ENCODE measurements around the gene OTOR.
A peak's percentile ranks its signal among the peaks of the same experiment; 100 is the strongest.

Gene OTOR

GRCh38 chr20:16748308-16748900 lies at the start of gene OTOR:
TSS of gene OTOR (plus strand) at chr20:16748358. CDS start at chr20:16748402, 44 bp downstream.
- H3K4me3 Mint-ChIP-seq = no peak within 1 kb of the TSS
- ATAC-seq (ENCODE audit: low read depth) = no peak
- DNase-seq (ENCODE audit: low spot score in 2 of 2) = no peak
- H3K27ac Mint-ChIP-seq = no peak within 1 kb of the TSS
- H3K9me3 Mint-ChIP-seq = no peaks in the 10 kb centered on the region
- no peaks in the 10 kb centered on the region for H3K36me3 Mint-ChIP-seq
- no peaks in the 10 kb centered on the region for H3K4me1 Mint-ChIP-seq
- peaks cover 8% of the 10 kb centered on the region for H3K27me3 Mint-ChIP-seq

- Mint-ChIP-seq H3K9me3 (no peaks in the 10 kb centered on the region), H3K27me3 (peaks cover 18% of the 10 kb centered on the region), H3K4me1 (no peaks in the 10 kb centered on the region), H3K27ac (no peak overlapping the region), H3K4me3 (no peak overlapping the region), H3K36me3 (no peaks in the 10 kb centered on the region)
- no peak for ATAC-seq (ENCODE audit: low read depth)
- DNase-seq (ENCODE audit: low spot score in 2 of 2) = no peak
Measured at GRCh38 chr20:16699293-16699692, 48.9 kb upstream of the OTOR start.

GRCh38 chr20:16701296-16701695 lies 46.9 kb upstream of the OTOR start:
- peaks cover 21% of the 10 kb centered on the region for H3K27me3 Mint-ChIP-seq
- no peak overlapping the region for H3K27ac Mint-ChIP-seq
- no peak overlapping the region for H3K4me3 Mint-ChIP-seq
- no peaks in the 10 kb centered on the region for H3K4me1 Mint-ChIP-seq
- peaks cover 6% of the 10 kb centered on the region for H3K9me3 Mint-ChIP-seq
- ATAC-seq (ENCODE audit: low read depth) (no peak), DNase-seq (ENCODE audit: low spot score in 2 of 2) (no peak)
- peaks cover 6% of the 10 kb centered on the region for H3K36me3 Mint-ChIP-seq

DNA sequence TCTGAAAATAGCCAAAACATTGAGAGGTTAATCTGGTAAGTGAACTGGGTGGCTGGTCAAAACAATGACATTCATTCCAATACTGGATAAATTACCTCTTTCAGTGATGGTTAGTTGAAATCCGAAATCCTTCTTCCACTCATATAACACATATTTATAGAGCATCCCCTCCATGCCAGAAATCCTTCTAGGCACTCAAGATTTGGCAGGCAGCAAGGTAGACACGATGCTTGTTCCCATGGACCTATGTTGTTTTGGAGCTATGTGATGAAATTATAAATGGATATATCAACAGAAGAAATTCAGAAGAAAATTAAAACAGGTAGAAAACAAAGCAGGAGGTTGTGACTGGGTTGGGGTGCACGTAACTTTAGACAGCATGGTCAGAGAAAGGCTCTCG lies 44.6 kb upstream of the OTOR start:
- ATAC-seq (ENCODE audit: low read depth) (no peak), DNase-seq (ENCODE audit: low spot score in 2 of 2) (no peak)
- peaks cover 7% of the 10 kb centered on the region for H3K9me3 Mint-ChIP-seq
- no peak overlapping the region for H3K27ac Mint-ChIP-seq
- H3K4me3 Mint-ChIP-seq = no peak overlapping the region
- peaks cover 8% of the 10 kb centered on the region for H3K36me3 Mint-ChIP-seq
- peaks cover 2% of the 10 kb centered on the region for H3K4me1 Mint-ChIP-seq
- H3K27me3 Mint-ChIP-seq = peaks cover 23% of the 10 kb centered on the region

DNA sequence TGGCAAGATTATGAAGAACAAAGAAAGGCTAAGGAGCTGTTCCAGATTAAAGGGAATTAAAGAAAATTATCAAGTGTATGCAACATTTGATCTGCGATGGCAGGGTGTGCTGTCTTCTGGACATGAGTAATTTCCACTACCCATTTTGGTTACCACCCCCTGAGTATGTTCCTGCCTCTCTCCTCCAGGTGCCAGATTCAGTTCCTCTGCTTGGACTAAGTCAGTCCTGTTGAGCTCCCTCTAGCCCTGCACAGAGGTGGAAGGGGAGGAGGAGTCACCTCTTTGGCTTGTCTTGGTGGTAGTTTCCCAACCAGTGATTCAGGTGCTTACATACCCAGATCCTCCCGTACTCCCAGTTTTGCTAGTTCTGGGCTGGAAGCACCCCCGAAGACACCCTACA lies 40.5 kb upstream of the OTOR start:
- Mint-ChIP-seq H3K36me3 (peaks cover 8% of the 10 kb centered on the region), H3K27me3 (peaks cover 17% of the 10 kb centered on the region), H3K4me1 (peaks cover 14% of the 10 kb centered on the region), H3K4me3 (no peak overlapping the region), H3K9me3 (peaks cover 7% of the 10 kb centered on the region), H3K27ac (no peak overlapping the region)
- DNase-seq (ENCODE audit: low spot score in 2 of 2) (no peak), ATAC-seq (ENCODE audit: low read depth) (peak; percentile 35)

- no peak overlapping the region for H3K27ac Mint-ChIP-seq
- H3K9me3 Mint-ChIP-seq = peaks cover 7% of the 10 kb centered on the region
- ATAC-seq (ENCODE audit: low read depth) (no peak), DNase-seq (ENCODE audit: low spot score in 2 of 2) (no peak)
- H3K4me1 Mint-ChIP-seq = peaks cover 14% of the 10 kb centered on the region
- no peak overlapping the region for H3K4me3 Mint-ChIP-seq
- peaks cover 8% of the 10 kb centered on the region for H3K36me3 Mint-ChIP-seq
- H3K27me3 Mint-ChIP-seq = peaks cover 14% of the 10 kb centered on the region
Measured at GRCh38 chr20:16708602-16709001, 39.6 kb upstream of the OTOR start.

GRCh38 chr20:16709017-16709416 lies 39.1 kb upstream of the OTOR start:
- H3K9me3 Mint-ChIP-seq = peaks cover 7% of the 10 kb centered on the region
- H3K36me3 Mint-ChIP-seq = peaks cover 8% of the 10 kb centered on the region
- ATAC-seq (ENCODE audit: low read depth) = no peak
- no peak overlapping the region for H3K27ac Mint-ChIP-seq
- peaks cover 14% of the 10 kb centered on the region for H3K27me3 Mint-ChIP-seq
- no peak overlapping the region for H3K4me3 Mint-ChIP-seq
- no peak for DNase-seq (ENCODE audit: low spot score in 2 of 2)
- H3K4me1 Mint-ChIP-seq = peaks cover 14% of the 10 kb centered on the region

DNA sequence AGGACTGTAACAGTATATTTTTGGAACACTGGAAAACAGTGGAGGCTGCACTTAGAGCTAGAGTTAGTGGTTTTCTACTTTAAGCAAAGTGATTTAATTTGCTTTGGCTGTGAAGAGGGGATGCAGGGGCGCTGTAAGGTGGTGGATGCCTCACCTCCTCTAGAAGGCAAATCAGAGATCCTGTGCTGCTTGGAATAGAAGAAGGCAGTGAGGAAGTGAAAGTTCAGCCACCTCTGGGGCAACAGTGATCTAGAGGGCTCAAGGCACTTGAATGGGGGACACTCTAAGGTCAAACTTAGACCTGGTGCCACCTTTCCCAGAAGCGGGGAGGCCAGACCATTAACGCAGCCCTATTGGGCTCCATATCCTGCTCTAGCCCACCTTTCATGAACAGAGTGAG lies 37.4 kb upstream of the OTOR start:
- ATAC-seq (ENCODE audit: low read depth) (peak; percentile 59), DNase-seq (ENCODE audit: low spot score in 2 of 2) (no peak)
- H3K9me3 Mint-ChIP-seq = peaks cover 1% of the 10 kb centered on the region
- H3K27ac Mint-ChIP-seq = no peak overlapping the region
- H3K4me1 Mint-ChIP-seq = peaks cover 14% of the 10 kb centered on the region
- H3K4me3 Mint-ChIP-seq = no peak overlapping the region
- peaks cover 2% of the 10 kb centered on the region for H3K36me3 Mint-ChIP-seq
- peaks cover 9% of the 10 kb centered on the region for H3K27me3 Mint-ChIP-seq

GRCh38 chr20:16711661-16712258 lies 36.4 kb upstream of the OTOR start:
- peaks cover 1% of the 10 kb centered on the region for H3K9me3 Mint-ChIP-seq
- H3K36me3 Mint-ChIP-seq = peaks cover 2% of the 10 kb centered on the region
- peaks cover 9% of the 10 kb centered on the region for H3K27me3 Mint-ChIP-seq
- DNase-seq (ENCODE audit: low spot score in 2 of 2) (no peak), ATAC-seq (ENCODE audit: low read depth) (no peak)
- H3K4me3 Mint-ChIP-seq = no peak overlapping the region
- peaks cover 14% of the 10 kb centered on the region for H3K4me1 Mint-ChIP-seq
- no peak overlapping the region for H3K27ac Mint-ChIP-seq

DNA sequence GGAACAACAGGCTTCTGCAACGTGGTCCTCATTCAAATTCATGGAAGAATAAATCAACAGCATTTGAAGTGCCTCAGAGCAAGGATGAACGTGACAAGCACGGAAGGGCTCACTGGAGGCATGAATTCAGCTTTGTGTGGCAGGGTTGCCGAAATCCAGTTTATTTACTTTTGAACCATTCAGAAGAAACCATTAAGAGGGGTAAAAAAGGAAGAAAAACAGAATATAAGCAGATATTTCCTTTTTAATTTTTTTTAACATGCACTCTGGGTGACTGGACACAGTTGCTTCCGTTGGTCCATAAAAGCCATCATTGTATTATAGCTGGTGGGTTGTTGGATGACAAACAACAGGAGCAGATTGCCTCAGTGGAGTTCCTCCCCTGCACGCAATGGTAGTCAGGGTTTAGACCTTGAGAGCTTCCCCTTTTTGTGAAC lies 35.6 kb upstream of the OTOR start:
- ATAC-seq (ENCODE audit: low read depth) (no peak), DNase-seq (ENCODE audit: low spot score in 2 of 2) (no peak)
- H3K27me3 Mint-ChIP-seq = peaks cover 6% of the 10 kb centered on the region
- H3K4me3 Mint-ChIP-seq = no peak overlapping the region
- H3K27ac Mint-ChIP-seq = no peak overlapping the region
- H3K4me1 Mint-ChIP-seq = peaks cover 14% of the 10 kb centered on the region
- no peaks in the 10 kb centered on the region for H3K36me3 Mint-ChIP-seq
- peaks cover 1% of the 10 kb centered on the region for H3K9me3 Mint-ChIP-seq

DNA sequence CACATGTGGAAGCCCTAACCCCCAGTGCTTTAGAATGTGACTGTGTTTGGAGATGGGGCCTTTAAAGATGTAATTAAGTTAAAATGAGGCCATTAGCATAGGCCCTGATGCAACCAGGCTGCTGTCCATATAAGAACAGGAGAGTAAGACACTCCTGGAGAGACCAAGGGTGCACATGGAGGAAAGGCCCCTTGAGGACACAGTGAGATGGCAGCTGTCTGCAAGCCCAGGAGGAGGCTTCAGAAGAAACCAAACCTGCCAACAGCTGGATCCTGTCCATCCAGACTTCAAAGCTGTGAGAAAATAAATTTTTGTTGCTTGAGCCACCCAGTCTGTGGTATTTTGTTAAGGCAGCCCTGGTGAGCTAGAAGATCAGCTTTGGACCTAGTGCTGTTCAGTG lies 35.1 kb upstream of the OTOR start:
- Mint-ChIP-seq H3K27me3 (peaks cover 3% of the 10 kb centered on the region), H3K4me3 (no peak overlapping the region), H3K27ac (no peak overlapping the region), H3K9me3 (no peaks in the 10 kb centered on the region), H3K4me1 (peaks cover 12% of the 10 kb centered on the region), H3K36me3 (no peaks in the 10 kb centered on the region)
- ATAC-seq (ENCODE audit: low read depth) (no peak), DNase-seq (ENCODE audit: low spot score in 2 of 2) (no peak)

GRCh38 chr20:16714242-16714641 lies 33.9 kb upstream of the OTOR start:
- Mint-ChIP-seq H3K9me3 (no peaks in the 10 kb centered on the region), H3K4me1 (peaks cover 10% of the 10 kb centered on the region), H3K27ac (no peak overlapping the region), H3K4me3 (no peak overlapping the region), H3K27me3 (peaks cover 4% of the 10 kb centered on the region), H3K36me3 (no peaks in the 10 kb centered on the region)
- no peak for DNase-seq (ENCODE audit: low spot score in 2 of 2)
- no peak for ATAC-seq (ENCODE audit: low read depth)

DNA sequence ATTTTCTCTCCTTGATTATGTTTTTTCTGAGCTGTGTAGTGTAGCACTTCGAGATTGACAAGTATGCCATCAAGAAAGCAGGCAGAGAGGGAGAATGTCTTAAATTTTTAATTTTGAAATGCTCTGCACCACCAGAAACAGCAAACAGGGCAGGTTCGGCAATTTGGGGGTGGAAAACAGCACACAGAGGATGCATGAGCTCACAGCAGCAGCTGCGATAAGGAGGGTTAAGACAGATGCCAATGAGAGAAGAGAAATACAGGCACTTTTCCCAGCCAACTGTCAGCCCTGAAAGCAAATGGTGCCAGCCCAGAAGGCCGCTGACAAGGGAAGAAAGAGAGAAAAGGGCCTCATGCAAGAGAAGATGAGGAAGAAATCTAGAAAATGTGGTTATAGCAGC lies 33.4 kb upstream of the OTOR start:
- H3K36me3 Mint-ChIP-seq = no peaks in the 10 kb centered on the region
- peaks cover 8% of the 10 kb centered on the region for H3K4me1 Mint-ChIP-seq
- peaks cover 4% of the 10 kb centered on the region for H3K27me3 Mint-ChIP-seq
- ATAC-seq (ENCODE audit: low read depth) (no peak), DNase-seq (ENCODE audit: low spot score in 2 of 2) (no peak)
- H3K9me3 Mint-ChIP-seq = no peaks in the 10 kb centered on the region
- no peak overlapping the region for H3K4me3 Mint-ChIP-seq
- H3K27ac Mint-ChIP-seq = no peak overlapping the region

DNA sequence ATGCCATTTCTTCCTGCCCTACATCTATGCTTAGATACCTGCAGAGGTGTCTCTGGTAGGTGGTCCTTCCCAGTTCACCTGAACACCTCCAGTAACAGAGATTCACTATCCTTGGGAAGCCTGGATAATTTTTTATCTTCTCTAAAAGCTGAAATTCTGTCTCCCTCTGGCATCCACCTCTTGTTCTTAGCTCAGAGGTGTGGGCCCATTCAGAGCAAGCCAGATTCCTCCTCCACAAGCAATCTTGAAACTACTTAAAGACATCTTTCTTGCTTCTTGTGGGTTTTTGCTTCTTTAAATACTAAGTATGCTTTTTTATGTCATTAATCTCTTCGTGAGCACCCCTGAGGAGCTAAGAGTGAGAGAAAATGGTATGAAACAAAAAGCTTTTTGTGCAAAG lies 28.7 kb upstream of the OTOR start:
- Mint-ChIP-seq H3K27ac (no peak overlapping the region), H3K9me3 (no peaks in the 10 kb centered on the region), H3K36me3 (no peaks in the 10 kb centered on the region), H3K4me1 (no peaks in the 10 kb centered on the region), H3K4me3 (no peak overlapping the region), H3K27me3 (peaks cover 20% of the 10 kb centered on the region)
- no peak for ATAC-seq (ENCODE audit: low read depth)
- no peak for DNase-seq (ENCODE audit: low spot score in 2 of 2)

DNA sequence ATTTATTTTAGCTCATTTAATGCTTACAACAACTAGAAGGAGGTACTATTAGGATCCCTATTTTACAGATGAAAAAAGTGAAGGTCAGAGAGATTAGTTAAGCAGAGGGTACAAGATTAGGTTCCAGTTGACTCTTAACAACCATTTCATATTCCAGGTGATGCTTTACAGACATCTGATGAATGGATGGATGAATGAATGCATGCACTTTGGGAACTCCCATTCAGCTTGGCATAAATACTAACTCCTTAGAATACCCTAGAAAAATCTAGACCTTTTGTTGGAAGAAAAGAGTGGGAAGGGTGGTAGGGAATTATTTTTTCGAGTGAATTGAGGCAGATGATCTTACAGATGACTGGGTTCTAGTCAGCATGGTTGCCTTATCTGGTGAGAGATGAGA lies 19.1 kb upstream of the OTOR start:
- H3K4me1 Mint-ChIP-seq = peaks cover 10% of the 10 kb centered on the region
- ATAC-seq (ENCODE audit: low read depth) = no peak
- peaks cover 3% of the 10 kb centered on the region for H3K9me3 Mint-ChIP-seq
- H3K27ac Mint-ChIP-seq = peak overlapping the region; percentile 98
- H3K27me3 Mint-ChIP-seq = peaks cover 5% of the 10 kb centered on the region
- no peak for DNase-seq (ENCODE audit: low spot score in 2 of 2)
- H3K4me3 Mint-ChIP-seq = peak overlapping the region; percentile 99
- peaks cover 14% of the 10 kb centered on the region for H3K36me3 Mint-ChIP-seq

All from memory B cell (primary cell).